GM12873 (cell line): ENCODE data around the gene RYR1.
A peak's percentile ranks its signal among the peaks of the same experiment; 100 is the strongest.

Experiments
- CTCF ChIP-seq: IDR thresholded peaks from 2 replicates; pipeline ENCODE4 v1.5.1; 2012; ENCODE audit warnings: low read depth, mild to moderate bottlenecking, moderate library complexity, low read length, control low read depth; ENCODE audit not compliant: insufficient read depth; ENCODE audit errors: missing control alignments

Gene RYR1

DNA sequence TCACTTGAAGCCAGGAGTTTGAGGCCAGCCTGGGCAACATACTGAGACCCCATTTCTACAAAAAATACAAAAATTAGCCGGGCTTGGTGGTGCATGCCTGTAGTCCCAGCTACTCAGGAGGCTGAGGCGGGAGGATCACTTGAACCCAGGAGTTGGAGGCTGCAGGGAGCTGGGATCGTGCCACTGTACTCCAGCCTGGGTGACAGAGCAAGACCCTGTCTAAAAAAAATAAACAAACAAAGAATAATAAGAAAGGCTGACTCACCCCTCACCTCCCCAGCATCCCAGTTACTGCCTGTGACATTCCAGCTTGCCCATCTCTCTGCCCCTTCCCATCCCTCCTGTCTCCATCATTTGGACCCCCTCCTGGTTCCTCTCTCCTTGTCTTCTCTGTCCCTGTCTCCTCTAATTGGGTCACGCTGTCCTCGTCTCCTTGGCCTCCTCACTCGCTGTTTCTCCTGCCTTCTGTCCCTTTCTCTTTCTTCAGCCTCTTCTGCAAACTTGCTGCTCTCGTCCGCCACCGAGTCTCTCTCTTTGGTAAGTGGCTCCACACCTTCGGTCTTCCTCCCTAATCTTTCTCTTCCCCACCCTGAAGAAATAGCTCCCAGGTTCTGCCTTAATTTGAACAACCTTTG, 77.7 kb downstream of the RYR1 start:
- TF ChIP-seq CTCF, result no peak

- no peak for TF ChIP-seq CTCF
These were observed 78.8 kb downstream of the RYR1 start for GRCh38 chr19:38512277-38512676.

DNA sequence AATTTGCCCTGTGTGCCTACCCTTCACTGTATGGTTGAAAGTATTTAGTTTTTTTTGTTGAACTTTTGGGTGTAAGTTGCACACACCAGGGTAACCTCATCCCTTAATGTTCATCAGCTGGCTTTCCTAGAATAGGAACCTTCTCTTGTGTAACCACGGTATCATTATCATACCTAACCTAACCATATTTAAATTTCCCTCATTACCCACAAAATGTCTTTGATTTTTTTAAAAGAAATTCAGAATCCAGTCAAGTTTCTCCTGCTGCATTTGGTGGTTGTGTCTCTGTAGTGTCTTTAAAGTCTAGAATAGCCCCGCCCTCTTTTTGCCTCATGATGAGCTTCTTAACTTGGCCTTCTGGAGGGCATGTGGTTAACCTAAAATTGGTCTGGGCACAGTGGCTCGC, 80.3 kb downstream of the RYR1 start:
- no peak for TF ChIP-seq CTCF

DNA sequence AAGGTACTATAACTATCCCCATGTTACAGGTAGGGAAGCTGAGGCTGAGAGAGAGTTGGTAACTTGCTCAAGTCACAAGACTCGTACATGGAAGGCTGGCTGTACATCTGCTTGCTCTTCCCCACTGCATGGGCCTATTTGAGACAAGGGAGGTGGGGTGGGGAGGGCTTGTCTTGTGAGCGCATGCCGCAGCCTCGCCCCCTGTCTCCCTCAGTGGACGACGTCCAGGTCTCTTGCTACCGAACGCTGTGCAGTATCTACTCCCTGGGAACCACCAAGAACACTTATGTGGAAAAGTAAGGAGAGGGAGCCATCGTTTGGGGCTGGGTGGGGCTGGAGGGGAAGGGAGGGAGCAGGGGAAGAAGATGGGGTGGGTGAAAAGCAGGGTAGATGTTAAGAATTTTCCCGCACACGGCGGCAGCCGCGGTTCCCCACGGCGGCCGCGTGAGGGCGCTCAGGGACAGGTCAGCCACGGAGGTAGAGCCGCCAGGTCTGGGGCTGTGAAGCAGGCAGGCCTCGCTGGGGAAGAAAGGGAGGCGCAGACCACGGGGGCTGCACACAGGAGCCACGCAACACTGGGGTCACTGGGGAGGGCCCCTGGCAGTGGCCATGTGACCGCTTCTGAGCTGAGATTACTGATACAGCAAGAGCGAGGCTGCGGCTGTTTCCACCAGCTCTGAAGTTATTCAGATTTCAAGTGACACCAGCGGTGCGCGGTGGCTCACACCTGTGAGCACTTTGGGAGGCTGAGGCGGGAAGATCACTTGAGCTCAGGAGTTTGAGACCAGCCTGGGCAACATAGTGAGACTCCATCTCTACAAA, 81.5 kb downstream of the RYR1 start:
- TF ChIP-seq CTCF, result peak; percentile 93

DNA sequence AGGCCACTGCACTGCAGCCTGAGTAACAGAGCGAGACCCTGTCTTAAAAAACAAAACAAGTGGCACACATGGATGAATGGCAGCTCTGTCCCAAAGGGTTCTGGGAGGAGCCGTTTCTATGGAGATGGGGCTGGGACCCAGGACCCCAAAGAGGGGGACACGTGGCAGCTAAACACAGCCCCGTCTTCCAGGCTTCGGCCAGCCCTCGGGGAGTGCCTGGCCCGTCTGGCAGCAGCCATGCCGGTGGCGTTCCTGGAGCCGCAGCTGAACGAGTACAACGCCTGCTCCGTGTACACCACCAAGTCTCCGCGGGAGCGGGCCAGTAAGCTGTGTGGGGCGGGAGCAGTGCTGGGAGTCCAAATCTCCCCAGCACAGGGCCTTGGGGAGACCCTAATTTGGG, 82.4 kb downstream of the RYR1 start:
- no peak for TF ChIP-seq CTCF

DNA sequence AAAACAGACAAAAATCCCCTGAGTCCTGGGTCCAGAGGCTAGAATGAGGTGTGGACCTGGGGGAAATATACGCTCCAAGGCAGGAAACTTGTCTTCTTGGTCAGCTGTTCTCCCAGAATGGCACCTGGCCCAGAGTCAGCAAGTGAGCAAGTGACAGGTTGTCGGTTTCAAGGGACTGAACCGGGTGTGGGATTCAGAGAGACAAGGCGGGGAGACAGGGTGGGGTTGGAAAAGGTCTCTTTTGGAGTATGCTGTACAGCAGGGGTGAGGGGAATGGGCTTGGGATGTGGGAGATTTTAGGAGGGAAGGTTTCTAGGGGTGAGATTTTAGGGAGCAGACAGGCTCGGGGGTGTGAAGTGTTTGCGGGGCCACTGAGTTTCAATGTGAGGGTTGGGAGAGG, 83.3 kb downstream of the RYR1 start:
- no peak for TF ChIP-seq CTCF

GRCh38 chr19:38517321-38517720, 83.8 kb downstream of the RYR1 start:
- TF ChIP-seq CTCF, result no peak
